Measurements from ENCODE around the gene TTC16. TPM values are rescaled to one million over a fixed set of nuclear protein-coding genes. Genes with fewer than 3 reads are reported as not detected.

TTC16 gene
- polyA plus RNA-seq, 4 donors = 0.08 to 0.38 (median 0.24) TPM

- DNase-seq (ENCODE audit: low read depth in 4 of 4, low spot score in 3 of 4) = no peak
Observed at GRCh38 chr9:127763918-127764384, 48.1 kb downstream of the TTC16 start.

- DNase-seq (ENCODE audit: low read depth in 4 of 4, low spot score in 3 of 4) = no peak
Observed at GRCh38 chr9:127765418-127765817, 49.5 kb downstream of the TTC16 start.

- no peak for DNase-seq (ENCODE audit: low read depth in 4 of 4, low spot score in 3 of 4)
Observed at GRCh38 chr9:127767410-127767809, 51.5 kb downstream of the TTC16 start.

- peak in 2 of 4 donors; percentile 54 to 60 for DNase-seq (ENCODE audit: low read depth in 4 of 4, low spot score in 3 of 4)
Observed at GRCh38 chr9:127767909-127768331, 52.0 kb downstream of the TTC16 start.

GRCh38 chr9:127768698-127769097 is 52.8 kb downstream of the TTC16 start:
- DNase-seq (ENCODE audit: low read depth in 4 of 4, low spot score in 3 of 4) = no peak

- no peak for DNase-seq (ENCODE audit: low read depth in 4 of 4, low spot score in 3 of 4)
Observed at GRCh38 chr9:127769101-127769500, 53.2 kb downstream of the TTC16 start.

GRCh38 chr9:127769929-127770582 is 54.2 kb downstream of the TTC16 start:
- no peak for DNase-seq (ENCODE audit: low read depth in 4 of 4, low spot score in 3 of 4)

GRCh38 chr9:127770583-127770904 is 54.7 kb downstream of the TTC16 start:
- no peak for DNase-seq (ENCODE audit: low read depth in 4 of 4, low spot score in 3 of 4)

- DNase-seq (ENCODE audit: low read depth in 4 of 4, low spot score in 3 of 4) = peak; percentile 91 to 96 (median 94)
Observed at GRCh38 chr9:127770905-127771569, 55.2 kb downstream of the TTC16 start.

- DNase-seq (ENCODE audit: low read depth in 4 of 4, low spot score in 3 of 4) = no peak
Observed at GRCh38 chr9:127771570-127772189, 55.8 kb downstream of the TTC16 start.

- no peak for DNase-seq (ENCODE audit: low read depth in 4 of 4, low spot score in 3 of 4)
Observed at GRCh38 chr9:127772603-127773002, 56.7 kb downstream of the TTC16 start.

GRCh38 chr9:127773272-127773671 is 57.4 kb downstream of the TTC16 start:
- DNase-seq (ENCODE audit: low read depth in 4 of 4, low spot score in 3 of 4) = no peak

- DNase-seq (ENCODE audit: low read depth in 4 of 4, low spot score in 3 of 4) = no peak
Observed at GRCh38 chr9:127773981-127774380, 58.1 kb downstream of the TTC16 start.

- DNase-seq (ENCODE audit: low read depth in 4 of 4, low spot score in 3 of 4) = no peak
Observed at GRCh38 chr9:127776195-127776923, 60.5 kb downstream of the TTC16 start.

- no peak for DNase-seq (ENCODE audit: low read depth in 4 of 4, low spot score in 3 of 4)
Observed at GRCh38 chr9:127776924-127777289, 61.0 kb downstream of the TTC16 start.

GRCh38 chr9:127777368-127777980 is 61.6 kb downstream of the TTC16 start:
- no peak for DNase-seq (ENCODE audit: low read depth in 4 of 4, low spot score in 3 of 4)

GRCh38 chr9:127778280-127779135 is 62.6 kb downstream of the TTC16 start, which contains the start of gene SH2D3C:
Gene SH2D3C (minus strand): TSS chr9:127778666. CDS start chr9:127778627, 39 bp downstream.
- no peak for DNase-seq (ENCODE audit: low read depth in 4 of 4, low spot score in 3 of 4)

- no peak for DNase-seq (ENCODE audit: low read depth in 4 of 4, low spot score in 3 of 4)
Observed at GRCh38 chr9:127779136-127779981, 63.5 kb downstream of the TTC16 start.

Data from left renal pelvis (tissue), 4 donors.